Measurements from ENCODE around the gene GRID2.

DNA sequence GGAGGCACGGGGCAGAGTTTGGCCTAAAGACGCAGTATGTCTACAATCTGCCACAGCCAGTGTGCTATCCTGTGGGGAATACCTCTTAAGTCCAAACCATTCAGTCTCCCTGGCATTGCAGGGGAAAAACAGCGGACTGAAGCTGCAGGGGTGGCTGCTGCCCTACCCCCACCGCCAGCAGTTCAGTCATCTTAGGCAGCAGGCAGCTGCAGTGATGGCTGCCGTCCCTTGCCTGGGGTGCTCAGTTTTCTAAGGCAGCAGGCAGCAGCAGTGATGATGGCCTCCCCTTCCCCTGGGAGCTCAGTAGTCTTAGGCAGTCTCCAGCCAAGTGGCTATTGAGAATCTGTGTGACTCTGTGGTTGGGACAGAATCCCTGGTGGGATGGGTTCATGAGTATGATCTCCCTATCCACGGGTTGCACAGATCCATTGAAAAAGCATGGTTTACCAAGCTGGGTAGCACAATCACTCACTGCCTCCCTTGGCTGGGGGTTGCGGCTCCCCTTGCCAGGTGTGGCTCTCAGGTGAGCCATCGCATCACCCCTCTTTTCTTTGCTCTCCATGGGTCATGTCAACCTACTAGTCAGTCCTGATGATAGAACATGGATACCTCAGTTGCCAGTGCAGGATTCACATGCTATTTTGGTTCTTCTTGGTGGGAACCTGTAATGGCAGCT, 48.9 kb upstream of the GRID2 start:
- TF ChIP-seq ZNF660 (CRISPR knock-in tag; IDR thresholded peaks at IDR 0.05; ENCODE audit: borderline replicate concordance, low read depth), result no peak
- no peak for TF ChIP-seq HMG20B (CRISPR knock-in tag; conservative IDR thresholded peaks at IDR 0.05)
- TF ChIP-seq, protein P1, sequence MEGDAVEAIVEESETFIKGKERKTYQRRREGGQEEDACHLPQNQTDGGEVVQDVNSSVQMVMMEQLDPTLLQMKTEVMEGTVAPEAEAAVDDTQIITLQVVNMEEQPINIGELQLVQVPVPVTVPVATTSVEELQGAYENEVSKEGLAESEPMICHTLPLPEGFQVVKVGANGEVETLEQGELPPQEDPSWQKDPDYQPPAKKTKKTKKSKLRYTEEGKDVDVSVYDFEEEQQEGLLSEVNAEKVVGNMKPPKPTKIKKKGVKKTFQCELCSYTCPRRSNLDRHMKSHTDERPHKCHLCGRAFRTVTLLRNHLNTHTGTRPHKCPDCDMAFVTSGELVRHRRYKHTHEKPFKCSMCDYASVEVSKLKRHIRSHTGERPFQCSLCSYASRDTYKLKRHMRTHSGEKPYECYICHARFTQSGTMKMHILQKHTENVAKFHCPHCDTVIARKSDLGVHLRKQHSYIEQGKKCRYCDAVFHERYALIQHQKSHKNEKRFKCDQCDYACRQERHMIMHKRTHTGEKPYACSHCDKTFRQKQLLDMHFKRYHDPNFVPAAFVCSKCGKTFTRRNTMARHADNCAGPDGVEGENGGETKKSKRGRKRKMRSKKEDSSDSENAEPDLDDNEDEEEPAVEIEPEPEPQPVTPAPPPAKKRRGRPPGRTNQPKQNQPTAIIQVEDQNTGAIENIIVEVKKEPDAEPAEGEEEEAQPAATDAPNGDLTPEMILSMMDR (CRISPR knock-in tag; IDR thresholded peaks at IDR 0.05), result no peak
- no peak for TF ChIP-seq ZNF883 (CRISPR knock-in tag; IDR thresholded peaks at IDR 0.05; ENCODE audit: not compliant biosample characterization)
- TF ChIP-seq KLF13 (CRISPR knock-in tag; IDR thresholded peaks at IDR 0.05), result no peak
- no peak for TF ChIP-seq KAT7 (CRISPR knock-in tag; IDR thresholded peaks at IDR 0.05; ENCODE audit: borderline replicate concordance)
- TF ChIP-seq ZNF253 (CRISPR knock-in tag; IDR thresholded peaks at IDR 0.05; ENCODE audit: borderline replicate concordance), result no peak
- no peak for TF ChIP-seq MYNN (CRISPR knock-in tag; IDR thresholded peaks at IDR 0.05; ENCODE audit: low read depth)
- TF ChIP-seq EZH2 (conservative IDR thresholded peaks at IDR 0.05; ENCODE audit: low read depth, low read length), result no peak
- no peak for TF ChIP-seq POLR2A (IDR thresholded peaks at IDR 0.05; ENCODE audit: insufficient read depth in 1 of 2, low read depth in 2 of 2, low read length in 2 of 2)
- TF ChIP-seq, protein P2, sequence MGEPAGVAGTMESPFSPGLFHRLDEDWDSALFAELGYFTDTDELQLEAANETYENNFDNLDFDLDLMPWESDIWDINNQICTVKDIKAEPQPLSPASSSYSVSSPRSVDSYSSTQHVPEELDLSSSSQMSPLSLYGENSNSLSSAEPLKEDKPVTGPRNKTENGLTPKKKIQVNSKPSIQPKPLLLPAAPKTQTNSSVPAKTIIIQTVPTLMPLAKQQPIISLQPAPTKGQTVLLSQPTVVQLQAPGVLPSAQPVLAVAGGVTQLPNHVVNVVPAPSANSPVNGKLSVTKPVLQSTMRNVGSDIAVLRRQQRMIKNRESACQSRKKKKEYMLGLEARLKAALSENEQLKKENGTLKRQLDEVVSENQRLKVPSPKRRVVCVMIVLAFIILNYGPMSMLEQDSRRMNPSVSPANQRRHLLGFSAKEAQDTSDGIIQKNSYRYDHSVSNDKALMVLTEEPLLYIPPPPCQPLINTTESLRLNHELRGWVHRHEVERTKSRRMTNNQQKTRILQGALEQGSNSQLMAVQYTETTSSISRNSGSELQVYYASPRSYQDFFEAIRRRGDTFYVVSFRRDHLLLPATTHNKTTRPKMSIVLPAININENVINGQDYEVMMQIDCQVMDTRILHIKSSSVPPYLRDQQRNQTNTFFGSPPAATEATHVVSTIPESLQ (CRISPR knock-in tag; conservative IDR thresholded peaks at IDR 0.05), result no peak
- no peak for TF ChIP-seq GMEB1 (CRISPR knock-in tag; IDR thresholded peaks at IDR 0.05; ENCODE audit: borderline replicate concordance)
- no peak for TF ChIP-seq ATF7 (IDR thresholded peaks at IDR 0.05)
- no peak for TF ChIP-seq ATF7 (CRISPR knock-in tag; IDR thresholded peaks at IDR 0.05)
- TF ChIP-seq, protein P3, sequence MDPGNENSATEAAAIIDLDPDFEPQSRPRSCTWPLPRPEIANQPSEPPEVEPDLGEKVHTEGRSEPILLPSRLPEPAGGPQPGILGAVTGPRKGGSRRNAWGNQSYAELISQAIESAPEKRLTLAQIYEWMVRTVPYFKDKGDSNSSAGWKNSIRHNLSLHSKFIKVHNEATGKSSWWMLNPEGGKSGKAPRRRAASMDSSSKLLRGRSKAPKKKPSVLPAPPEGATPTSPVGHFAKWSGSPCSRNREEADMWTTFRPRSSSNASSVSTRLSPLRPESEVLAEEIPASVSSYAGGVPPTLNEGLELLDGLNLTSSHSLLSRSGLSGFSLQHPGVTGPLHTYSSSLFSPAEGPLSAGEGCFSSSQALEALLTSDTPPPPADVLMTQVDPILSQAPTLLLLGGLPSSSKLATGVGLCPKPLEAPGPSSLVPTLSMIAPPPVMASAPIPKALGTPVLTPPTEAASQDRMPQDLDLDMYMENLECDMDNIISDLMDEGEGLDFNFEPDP (CRISPR knock-in tag; conservative IDR thresholded peaks at IDR 0.05), result no peak

All from HepG2 (cell line).